SK-N-SH treated with all-trans-retinoic acid at 6 μM for 48 hours (cell line): ENCODE results near the gene COL1A2.

Source experiments
- CSDC2 ChIP-seq: fragments of 250-450 bp; sonication (Bioruptor Pico); IDR thresholded peaks from 2 replicates; pipeline ENCODE4 v1.5.0; 2020; ENCODE audit warnings: mild to moderate bottlenecking, moderate library complexity
- CSRNP3 ChIP-seq: fragments of 250-450 bp; sonication (Bioruptor Pico); IDR thresholded peaks from 2 replicates; pipeline ENCODE4 v1.5.1; 2021; ENCODE audit warnings: mild to moderate bottlenecking, moderate library complexity
- ESRRG ChIP-seq: fragments of 250-450 bp; sonication (Bioruptor Pico); IDR thresholded peaks from 2 replicates; pipeline ENCODE4 v1.6.1; 2021; ENCODE audit warnings: mild to moderate bottlenecking
- RARB ChIP-seq: fragments of 250-450 bp; sonication (Bioruptor Pico); IDR thresholded peaks from 2 replicates; pipeline ENCODE4 v1.8.0; 2021; ENCODE audit warnings: mild to moderate bottlenecking, moderate library complexity
- SNAI2 ChIP-seq: fragments of 250-450 bp; sonication (Bioruptor Pico); IDR thresholded peaks from 2 replicates; pipeline ENCODE4 v1.5.0; 2020; ENCODE audit warnings: mild to moderate bottlenecking, moderate library complexity
- TSHZ2 ChIP-seq: fragments of 250-450 bp; sonication (Bioruptor Pico); IDR thresholded peaks from 2 replicates; pipeline ENCODE4 v1.5.0; 2020; ENCODE audit warnings: mild to moderate bottlenecking, moderate library complexity

GRCh38 chr7:94442639-94443038 is 47.9 kb downstream of the COL1A2 start:
- TF ChIP-seq SNAI2 (no peak), RARB (CRISPR knock-in tag) (no peak), CSRNP3 (CRISPR knock-in tag) (no peak), TSHZ2 (CRISPR knock-in tag) (no peak), CSDC2 (CRISPR knock-in tag) (no peak), ESRRG (CRISPR knock-in tag) (no peak)
